NT2/D1 (cell line): Measurements from ENCODE around the gene LZIC.

ENCODE experiments used
- YY1 ChIP-seq: IDR thresholded peaks from 2 replicates; pipeline ENCODE4 v1.6.1; 2011; ENCODE audit not compliant: insufficient read length, insufficient read depth
- ZNF274 ChIP-seq: IDR thresholded peaks from 2 replicates; pipeline ENCODE4 v1.6.1; 2011; ENCODE audit warnings: mild to moderate bottlenecking, low read depth, low read length

GRCh38 chr1:9908871-9909233 lies 34.3 kb downstream of the LZIC start:
- TF ChIP-seq ZNF274 (no peak), YY1 (no peak)
